Activated CD4-positive, CD25-positive, alpha-beta regulatory T cell treated with anti-CD3 and anti-CD28 coated beads, Interleukin-2, amount 50 U/mL, for 72 hours (primary cell): ENCODE measurements around the gene AMN1.
A peak's percentile ranks its signal among the peaks of the same experiment; 100 is the strongest.
"Not testable (repeated sequence)": the region's sequence is repeated elsewhere in the genome, so short reads cannot be mapped to it uniquely, and the experiment has no call there.

Experiments used
- DNase-seq: peaks from one replicate; pipeline ENCODE4 v3.0.0; 2021

Gene AMN1

GRCh38 chr12:31732926-31733548, 4.2 kb upstream of the AMN1 start:
- peak; percentile 65 for DNase-seq

- not testable (repeated sequence) for DNase-seq
These were observed 2.4 kb upstream of the AMN1 start for GRCh38 chr12:31731203-31731602.

GRCh38 chr12:31729705-31730104, 884 bp upstream of the AMN1 start:
- no peak for DNase-seq

GRCh38 chr12:31728289-31728916, 418 bp downstream of the AMN1 start:
- DNase-seq: no peak

- no peak for DNase-seq
These were observed 1.6 kb downstream of the AMN1 start for GRCh38 chr12:31727192-31727591.

- DNase-seq: no peak
These were observed 2.2 kb downstream of the AMN1 start for GRCh38 chr12:31726575-31726974.

- no peak for DNase-seq
These were observed 4.3 kb downstream of the AMN1 start for GRCh38 chr12:31724557-31724956.

- no peak for DNase-seq
These were observed 6.2 kb downstream of the AMN1 start for GRCh38 chr12:31722580-31722979.

- not testable (repeated sequence) for DNase-seq
These were observed 10.2 kb downstream of the AMN1 start for GRCh38 chr12:31718542-31719198.

GRCh38 chr12:31716998-31717397, 11.8 kb downstream of the AMN1 start:
- DNase-seq: not testable (repeated sequence)

GRCh38 chr12:31715283-31715825, 13.5 kb downstream of the AMN1 start:
- no peak for DNase-seq

- no peak for DNase-seq
These were observed 14.2 kb downstream of the AMN1 start for GRCh38 chr12:31714406-31715271.

GRCh38 chr12:31712877-31713276, 15.9 kb downstream of the AMN1 start:
- no peak for DNase-seq

GRCh38 chr12:31710021-31710818, 18.6 kb downstream of the AMN1 start:
- DNase-seq: no peak

GRCh38 chr12:31708118-31708517, 20.7 kb downstream of the AMN1 start:
- not testable (repeated sequence) for DNase-seq

- DNase-seq: no peak
These were observed 23.2 kb downstream of the AMN1 start for GRCh38 chr12:31705621-31706020.

GRCh38 chr12:31702047-31702446, 26.8 kb downstream of the AMN1 start:
- no peak for DNase-seq

GRCh38 chr12:31689921-31690320, 38.9 kb downstream of the AMN1 start:
- DNase-seq: not testable (repeated sequence)

GRCh38 chr12:31687101-31687527, 41.7 kb downstream of the AMN1 start:
- no peak for DNase-seq

- DNase-seq: no peak
These were observed 43.0 kb downstream of the AMN1 start for GRCh38 chr12:31685801-31686200.

- DNase-seq: peak; percentile 64
These were observed 46.5 kb downstream of the AMN1 start for GRCh38 chr12:31682136-31682962.
